ENCODE results near the gene ABCC6. TPM values are rescaled to one million over a fixed set of nuclear protein-coding genes. Genes with fewer than 3 reads are reported as not detected.

Gene ABCC6
- total and polyA plus RNA-seq, 2 of the 13 experiments (the other 11 are each of a cell fraction or from before 2014, with no cell fraction given) = 82.4 to 105 TPM

DNA sequence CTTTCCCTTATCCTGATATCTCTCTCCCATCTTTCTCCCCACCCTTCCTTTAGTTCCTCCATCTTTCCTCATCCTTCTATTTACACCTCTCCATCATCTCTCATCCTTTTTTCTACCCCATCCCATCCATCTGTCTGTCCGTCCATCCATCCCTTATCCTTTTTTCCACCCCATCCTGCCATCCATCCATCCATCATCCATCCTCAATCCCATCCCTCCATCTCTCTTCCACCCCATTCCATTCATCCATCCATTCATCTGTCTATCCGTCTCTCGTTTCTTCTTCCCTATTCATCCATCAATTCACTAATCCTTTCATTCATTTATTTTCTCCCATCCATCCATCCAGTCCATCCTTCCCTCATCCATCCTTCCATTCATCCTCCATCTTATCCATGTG is 68.1 kb downstream of the ABCC6 start (continued):
- no peak for TF ChIP-seq REXO4 (CRISPR knock-in tag; IDR thresholded peaks at IDR 0.05; ENCODE audit: borderline replicate concordance)
- TF ChIP-seq ELF1 (CRISPR knock-in tag; IDR thresholded peaks at IDR 0.05) = no peak
- TF ChIP-seq NKX3-1 (CRISPR knock-in tag; IDR thresholded peaks at IDR 0.05) = no peak
- TF ChIP-seq NFYB (CRISPR knock-in tag; IDR thresholded peaks at IDR 0.05) = no peak
- TF ChIP-seq ZNF468 (CRISPR knock-in tag; IDR thresholded peaks at IDR 0.05) = no peak
- no peak for TF ChIP-seq RAD21 (CRISPR knock-in tag; IDR thresholded peaks at IDR 0.05)
- no peak for TF ChIP-seq RBM22 (optimal IDR thresholded peaks at IDR 0.05; ENCODE audit: low read length)
- TF ChIP-seq NFKBIZ (CRISPR knock-in tag; IDR thresholded peaks at IDR 0.05) = no peak
- TF ChIP-seq ZNF670 (CRISPR knock-in tag; IDR thresholded peaks at IDR 0.05; ENCODE audit: borderline replicate concordance) = no peak
- peak; percentile 20 for TF ChIP-seq ZNF282 (IDR thresholded peaks at IDR 0.05; ENCODE audit: partially characterized antibody)
- TF ChIP-seq TEAD2 (CRISPR knock-in tag; IDR thresholded peaks at IDR 0.05) = no peak
- no peak for TF ChIP-seq ZBTB20 (CRISPR knock-in tag; IDR thresholded peaks at IDR 0.05; ENCODE audit: borderline replicate concordance, low read depth)
- TF ChIP-seq PHF21A (CRISPR knock-in tag; IDR thresholded peaks at IDR 0.05) = no peak
- TF ChIP-seq, protein P1, sequence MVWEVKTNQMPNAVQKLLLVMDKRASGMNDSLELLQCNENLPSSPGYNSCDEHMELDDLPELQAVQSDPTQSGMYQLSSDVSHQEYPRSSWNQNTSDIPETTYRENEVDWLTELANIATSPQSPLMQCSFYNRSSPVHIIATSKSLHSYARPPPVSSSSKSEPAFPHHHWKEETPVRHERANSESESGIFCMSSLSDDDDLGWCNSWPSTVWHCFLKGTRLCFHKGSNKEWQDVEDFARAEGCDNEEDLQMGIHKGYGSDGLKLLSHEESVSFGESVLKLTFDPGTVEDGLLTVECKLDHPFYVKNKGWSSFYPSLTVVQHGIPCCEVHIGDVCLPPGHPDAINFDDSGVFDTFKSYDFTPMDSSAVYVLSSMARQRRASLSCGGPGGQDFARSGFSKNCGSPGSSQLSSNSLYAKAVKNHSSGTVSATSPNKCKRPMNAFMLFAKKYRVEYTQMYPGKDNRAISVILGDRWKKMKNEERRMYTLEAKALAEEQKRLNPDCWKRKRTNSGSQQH (CRISPR knock-in tag; IDR thresholded peaks at IDR 0.05; ENCODE audit: low read depth) = no peak
- TF ChIP-seq ZNF354B (CRISPR knock-in tag; IDR thresholded peaks at IDR 0.05) = no peak
- TF ChIP-seq ZNF589 (CRISPR knock-in tag; conservative IDR thresholded peaks at IDR 0.05) = no peak
- TF ChIP-seq, protein P2, sequence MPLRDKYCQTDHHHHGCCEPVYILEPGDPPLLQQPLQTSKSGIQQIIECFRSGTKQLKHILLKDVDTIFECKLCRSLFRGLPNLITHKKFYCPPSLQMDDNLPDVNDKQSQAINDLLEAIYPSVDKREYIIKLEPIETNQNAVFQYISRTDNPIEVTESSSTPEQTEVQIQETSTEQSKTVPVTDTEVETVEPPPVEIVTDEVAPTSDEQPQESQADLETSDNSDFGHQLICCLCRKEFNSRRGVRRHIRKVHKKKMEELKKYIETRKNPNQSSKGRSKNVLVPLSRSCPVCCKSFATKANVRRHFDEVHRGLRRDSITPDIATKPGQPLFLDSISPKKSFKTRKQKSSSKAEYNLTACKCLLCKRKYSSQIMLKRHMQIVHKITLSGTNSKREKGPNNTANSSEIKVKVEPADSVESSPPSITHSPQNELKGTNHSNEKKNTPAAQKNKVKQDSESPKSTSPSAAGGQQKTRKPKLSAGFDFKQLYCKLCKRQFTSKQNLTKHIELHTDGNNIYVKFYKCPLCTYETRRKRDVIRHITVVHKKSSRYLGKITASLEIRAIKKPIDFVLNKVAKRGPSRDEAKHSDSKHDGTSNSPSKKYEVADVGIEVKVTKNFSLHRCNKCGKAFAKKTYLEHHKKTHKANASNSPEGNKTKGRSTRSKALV (CRISPR knock-in tag; IDR thresholded peaks at IDR 0.05) = no peak
- no peak for TF ChIP-seq NONO (IDR thresholded peaks at IDR 0.05)
- 0 out of 2 replicates have a peak, but pooled peaks have one; percentile 8 for TF ChIP-seq NONO (CRISPR knock-in tag; conservative IDR thresholded peaks at IDR 0.05)
- TF ChIP-seq, protein P3, sequence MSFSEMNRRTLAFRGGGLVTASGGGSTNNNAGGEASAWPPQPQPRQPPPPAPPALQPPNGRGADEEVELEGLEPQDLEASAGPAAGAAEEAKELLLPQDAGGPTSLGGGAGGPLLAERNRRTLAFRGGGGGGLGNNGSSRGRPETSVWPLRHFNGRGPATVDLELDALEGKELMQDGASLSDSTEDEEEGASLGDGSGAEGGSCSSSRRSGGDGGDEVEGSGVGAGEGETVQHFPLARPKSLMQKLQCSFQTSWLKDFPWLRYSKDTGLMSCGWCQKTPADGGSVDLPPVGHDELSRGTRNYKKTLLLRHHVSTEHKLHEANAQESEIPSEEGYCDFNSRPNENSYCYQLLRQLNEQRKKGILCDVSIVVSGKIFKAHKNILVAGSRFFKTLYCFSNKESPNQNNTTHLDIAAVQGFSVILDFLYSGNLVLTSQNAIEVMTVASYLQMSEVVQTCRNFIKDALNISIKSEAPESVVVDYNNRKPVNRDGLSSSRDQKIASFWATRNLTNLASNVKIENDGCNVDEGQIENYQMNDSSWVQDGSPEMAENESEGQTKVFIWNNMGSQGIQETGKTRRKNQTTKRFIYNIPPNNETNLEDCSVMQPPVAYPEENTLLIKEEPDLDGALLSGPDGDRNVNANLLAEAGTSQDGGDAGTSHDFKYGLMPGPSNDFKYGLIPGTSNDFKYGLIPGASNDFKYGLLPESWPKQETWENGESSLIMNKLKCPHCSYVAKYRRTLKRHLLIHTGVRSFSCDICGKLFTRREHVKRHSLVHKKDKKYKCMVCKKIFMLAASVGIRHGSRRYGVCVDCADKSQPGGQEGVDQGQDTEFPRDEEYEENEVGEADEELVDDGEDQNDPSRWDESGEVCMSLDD (CRISPR knock-in tag; IDR thresholded peaks at IDR 0.05; ENCODE audit: borderline replicate concordance) = no peak
- no peak for TF ChIP-seq U2AF2 (IDR thresholded peaks at IDR 0.05; ENCODE audit: low read depth, low read length)
- no peak for TF ChIP-seq NCOA5 (CRISPR knock-in tag; IDR thresholded peaks at IDR 0.05)
- no peak for TF ChIP-seq ESRRA (CRISPR knock-in tag; IDR thresholded peaks at IDR 0.05; ENCODE audit: low read depth)
- TF ChIP-seq ZNF878 (CRISPR knock-in tag; IDR thresholded peaks at IDR 0.05) = no peak
- no peak for TF ChIP-seq KAT2B (IDR thresholded peaks at IDR 0.05; ENCODE audit: borderline replicate concordance, low read depth, low read length)

All from HepG2 (cell line).